ENCODE measurements around the gene FOXF1. TPM values are rescaled to one million over a fixed set of nuclear protein-coding genes. Genes with fewer than 3 reads are reported as not detected.

FOXF1 gene
- total RNA-seq, 1 experiment from 2014 or later: not detected

DNA sequence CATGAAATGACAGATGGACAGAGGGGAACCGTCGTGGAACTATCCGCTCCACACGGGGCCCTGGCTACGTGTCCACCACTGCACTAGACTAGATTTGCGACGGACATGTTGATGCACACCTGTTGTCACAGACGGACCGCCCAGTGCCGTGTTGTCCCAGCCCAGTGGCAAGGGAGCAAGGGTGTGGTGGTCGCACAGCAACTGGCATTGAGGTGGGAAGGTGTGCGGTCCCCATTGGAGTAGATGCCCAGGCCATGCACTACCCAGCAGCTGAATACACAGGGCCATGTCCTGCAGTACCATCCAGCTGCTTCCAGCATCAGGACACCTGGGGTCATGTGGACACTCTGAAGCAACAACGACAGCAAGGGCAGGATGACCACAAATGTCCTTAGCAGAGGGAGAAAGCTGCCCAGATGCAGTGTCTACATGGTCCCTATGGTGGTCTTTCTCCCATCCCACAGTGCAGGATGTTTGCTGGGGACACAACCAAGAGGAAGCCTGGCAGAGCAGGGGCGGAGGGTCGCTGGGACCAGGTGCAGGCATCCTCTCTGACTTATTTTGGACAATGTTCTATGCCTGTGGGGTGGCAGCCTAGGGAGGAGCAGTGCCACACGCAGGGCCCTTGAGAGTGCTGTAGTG is 8.8 kb downstream of the FOXF1 start:
- peak overlapping the region; percentile 61 for H3K4me3 Mint-ChIP-seq (ENCODE audit: low read depth, unreplicated experiment)
- no TSS peak for BruUV-seq (replicated peaks)
- no peaks in the 10 kb centered on the region for H3K9me3 Mint-ChIP-seq (ENCODE audit: low read depth, unreplicated experiment)
- no peak for TF ChIP-seq CTCF (IDR thresholded peaks at IDR 0.05; ENCODE audit: unreplicated experiment)
- intact Hi-C loops (cut with micrococcal nuclease; ENCODE audit: unreplicated experiment): loop anchor here (5.0 kb wide), 1 partner anchor 702 kb away; no protein-coding TSS in a partner anchor
- H3K27me3 Mint-ChIP-seq (ENCODE audit: unreplicated experiment): peaks cover 98% of the 10 kb centered on the region
- H3K36me3 Mint-ChIP-seq (ENCODE audit: insufficient read depth, unreplicated experiment): no peaks in the 10 kb centered on the region
- CTCF ChIA-PET: interaction anchor here (1.6 kb wide), 1 partner anchor 179 kb away, joined by 3 read pairs; no protein-coding TSS in a partner anchor
- H3K27ac Mint-ChIP-seq (ENCODE audit: unreplicated experiment): no peak overlapping the region
- H3K4me1 Mint-ChIP-seq (ENCODE audit: low read depth, unreplicated experiment): no peaks in the 10 kb centered on the region
- no peak for DNase-seq

GRCh38 chr16:86519649-86520316 is 9.5 kb downstream of the FOXF1 start:
- Mint-ChIP-seq H3K36me3 (ENCODE audit: insufficient read depth, unreplicated experiment) (no peaks in the 10 kb centered on the region), H3K9me3 (ENCODE audit: low read depth, unreplicated experiment) (no peaks in the 10 kb centered on the region), H3K27ac (ENCODE audit: unreplicated experiment) (no peak overlapping the region), H3K27me3 (ENCODE audit: unreplicated experiment) (peaks cover 98% of the 10 kb centered on the region), H3K4me1 (ENCODE audit: low read depth, unreplicated experiment) (no peaks in the 10 kb centered on the region), H3K4me3 (ENCODE audit: low read depth, unreplicated experiment) (peak overlapping the region; percentile 61)
- BruUV-seq (replicated peaks): no TSS peak
- peak; percentile 75 for DNase-seq
- CTCF ChIA-PET: interaction anchor here (0.5 to 1.6 kb wide), 2 partner anchors 45 to 179 kb away, joined by 3 read pairs; no protein-coding TSS in a partner anchor
- intact Hi-C loops (cut with micrococcal nuclease; ENCODE audit: unreplicated experiment): loop anchor here (1.0 to 5.0 kb wide), 2 partner anchors 179 to 702 kb away; no protein-coding TSS in a partner anchor
- peak; percentile 96 for TF ChIP-seq CTCF (IDR thresholded peaks at IDR 0.05; ENCODE audit: unreplicated experiment)

DNA sequence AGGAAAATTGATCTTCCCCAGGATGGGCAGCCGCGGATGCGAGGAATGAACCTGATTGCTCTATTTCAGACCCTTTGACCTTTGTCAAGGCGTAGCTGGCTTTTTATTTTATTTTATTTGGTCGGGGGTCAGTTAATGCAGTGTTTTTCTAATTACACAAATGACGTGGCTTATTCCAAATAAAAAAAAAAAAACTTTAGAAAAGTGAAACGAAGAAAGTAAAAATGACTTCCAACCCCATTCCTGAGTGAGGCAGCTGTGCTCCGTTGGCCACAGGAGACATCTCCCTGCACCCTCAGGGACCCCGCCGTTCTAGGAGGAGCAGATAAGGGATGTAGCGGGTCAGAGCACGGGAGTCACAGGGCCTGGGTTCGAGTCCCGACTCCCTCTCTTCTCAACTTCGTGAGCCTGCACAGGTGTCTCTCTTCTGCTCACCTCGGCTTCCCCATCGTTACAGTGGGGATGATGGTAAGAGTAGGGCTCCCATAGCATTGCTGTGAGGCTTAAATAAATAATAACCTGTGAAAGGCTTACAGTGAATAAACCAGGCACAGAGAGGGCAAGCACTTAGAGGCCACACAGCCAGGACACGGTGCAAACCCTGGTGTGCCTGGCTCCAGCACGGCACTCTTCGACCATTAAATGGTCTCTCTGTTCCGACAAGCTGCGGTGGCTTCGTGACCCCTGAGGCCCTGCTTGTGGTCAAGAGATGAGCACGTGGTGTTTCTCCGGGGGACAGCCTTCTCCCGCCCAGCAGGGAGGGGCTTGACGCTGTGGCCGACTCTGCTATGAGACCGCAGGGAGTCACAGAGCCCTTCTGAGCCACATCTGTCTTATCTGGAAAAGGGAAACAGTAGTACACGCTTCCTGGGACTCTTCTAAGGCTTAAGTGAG is 10.2 kb downstream of the FOXF1 start:
- H3K4me3 Mint-ChIP-seq (ENCODE audit: low read depth, unreplicated experiment): peak overlapping the region; percentile 61
- DNase-seq: no peak
- H3K27me3 Mint-ChIP-seq (ENCODE audit: unreplicated experiment): peaks cover 97% of the 10 kb centered on the region
- intact Hi-C loops (cut with micrococcal nuclease; ENCODE audit: unreplicated experiment): loop anchor here (1.0 kb wide), 1 partner anchor 180 kb away; no protein-coding TSS in a partner anchor
- H3K36me3 Mint-ChIP-seq (ENCODE audit: insufficient read depth, unreplicated experiment): no peaks in the 10 kb centered on the region
- H3K27ac Mint-ChIP-seq (ENCODE audit: unreplicated experiment): no peak overlapping the region
- no peak for TF ChIP-seq CTCF (IDR thresholded peaks at IDR 0.05; ENCODE audit: unreplicated experiment)
- no peaks in the 10 kb centered on the region for H3K9me3 Mint-ChIP-seq (ENCODE audit: low read depth, unreplicated experiment)
- CTCF ChIA-PET: interaction anchor here (0.5 to 1.6 kb wide), 2 partner anchors 44 to 180 kb away, joined by 3 read pairs; no protein-coding TSS in a partner anchor
- no peaks in the 10 kb centered on the region for H3K4me1 Mint-ChIP-seq (ENCODE audit: low read depth, unreplicated experiment)
- BruUV-seq (replicated peaks): no TSS peak
